ENCODE results near the gene FIGNL1. TPM values are rescaled to one million over a fixed set of nuclear protein-coding genes. Genes with fewer than 3 reads are reported as not detected.

FIGNL1 gene
- total RNA-seq, 6 experiments from 2014 or later = 7.7 to 15.1 (median 12.4) TPM

- H3K9me3 Mint-ChIP-seq = peaks cover 5% of the 10 kb centered on the region; the same call in 1 of the 2 replicates
- no peak for DNase-seq
- H3K27ac Mint-ChIP-seq = no peak overlapping the region
- no peak for TF ChIP-seq CTCF (IDR thresholded peaks at IDR 0.05)
- peaks cover 12% of the 10 kb centered on the region for H3K27me3 Mint-ChIP-seq (ENCODE audit: insufficient read depth)
- no peak overlapping the region for H3K4me3 Mint-ChIP-seq
- no peaks in the 10 kb centered on the region for H3K36me3 Mint-ChIP-seq (ENCODE audit: low read depth)
- H3K4me1 Mint-ChIP-seq (ENCODE audit: low read depth) = no peaks in the 10 kb centered on the region
Observed at GRCh38 chr7:50488379-50488778, 38.2 kb upstream of the FIGNL1 start.

GRCh38 chr7:50486512-50486911 is 36.4 kb upstream of the FIGNL1 start:
- H3K4me3 Mint-ChIP-seq = no peak overlapping the region
- peaks cover 7% of the 10 kb centered on the region for H3K27me3 Mint-ChIP-seq (ENCODE audit: insufficient read depth)
- no peak for DNase-seq
- no peaks in the 10 kb centered on the region for H3K36me3 Mint-ChIP-seq (ENCODE audit: low read depth)
- H3K27ac Mint-ChIP-seq = no peak overlapping the region
- TF ChIP-seq CTCF (IDR thresholded peaks at IDR 0.05) = no peak
- no peaks in the 10 kb centered on the region for H3K4me1 Mint-ChIP-seq (ENCODE audit: low read depth)
- peaks cover 5% of the 10 kb centered on the region; the same call in 1 of the 2 replicates for H3K9me3 Mint-ChIP-seq

GRCh38 chr7:50481867-50482266 is 31.7 kb upstream of the FIGNL1 start:
- DNase-seq = no peak
- Mint-ChIP-seq H3K4me3 (no peak overlapping the region), H3K27ac (no peak overlapping the region), H3K9me3 (no peaks in the 10 kb centered on the region), H3K36me3 (ENCODE audit: low read depth) (no peaks in the 10 kb centered on the region), H3K4me1 (ENCODE audit: low read depth) (no peaks in the 10 kb centered on the region), H3K27me3 (ENCODE audit: insufficient read depth) (peaks cover 9% of the 10 kb centered on the region)
- no peak for TF ChIP-seq CTCF (IDR thresholded peaks at IDR 0.05)

- no peak for TF ChIP-seq CTCF (IDR thresholded peaks at IDR 0.05)
- no peak overlapping the region for H3K4me3 Mint-ChIP-seq
- H3K9me3 Mint-ChIP-seq = no peaks in the 10 kb centered on the region
- no peak overlapping the region for H3K27ac Mint-ChIP-seq
- no peaks in the 10 kb centered on the region for H3K36me3 Mint-ChIP-seq (ENCODE audit: low read depth)
- no peak for DNase-seq
- H3K27me3 Mint-ChIP-seq (ENCODE audit: insufficient read depth) = peaks cover 11% of the 10 kb centered on the region
- no peaks in the 10 kb centered on the region for H3K4me1 Mint-ChIP-seq (ENCODE audit: low read depth)
Observed at GRCh38 chr7:50480797-50481196, 30.6 kb upstream of the FIGNL1 start.

- Mint-ChIP-seq H3K9me3 (no peaks in the 10 kb centered on the region), H3K27me3 (ENCODE audit: insufficient read depth) (peaks cover 12% of the 10 kb centered on the region), H3K27ac (no peak overlapping the region), H3K36me3 (ENCODE audit: low read depth) (no peaks in the 10 kb centered on the region), H3K4me1 (ENCODE audit: low read depth) (no peaks in the 10 kb centered on the region), H3K4me3 (no peak overlapping the region)
- no peak for TF ChIP-seq CTCF (IDR thresholded peaks at IDR 0.05)
- DNase-seq = no peak
Observed at GRCh38 chr7:50479743-50480517, 29.8 kb upstream of the FIGNL1 start.
